ENCODE measurements around the gene FRMD4A.
"Not testable (repeated sequence)": the region's sequence is repeated elsewhere in the genome, so short reads cannot be mapped to it uniquely, and the experiment has no call there.

Gene FRMD4A

DNA sequence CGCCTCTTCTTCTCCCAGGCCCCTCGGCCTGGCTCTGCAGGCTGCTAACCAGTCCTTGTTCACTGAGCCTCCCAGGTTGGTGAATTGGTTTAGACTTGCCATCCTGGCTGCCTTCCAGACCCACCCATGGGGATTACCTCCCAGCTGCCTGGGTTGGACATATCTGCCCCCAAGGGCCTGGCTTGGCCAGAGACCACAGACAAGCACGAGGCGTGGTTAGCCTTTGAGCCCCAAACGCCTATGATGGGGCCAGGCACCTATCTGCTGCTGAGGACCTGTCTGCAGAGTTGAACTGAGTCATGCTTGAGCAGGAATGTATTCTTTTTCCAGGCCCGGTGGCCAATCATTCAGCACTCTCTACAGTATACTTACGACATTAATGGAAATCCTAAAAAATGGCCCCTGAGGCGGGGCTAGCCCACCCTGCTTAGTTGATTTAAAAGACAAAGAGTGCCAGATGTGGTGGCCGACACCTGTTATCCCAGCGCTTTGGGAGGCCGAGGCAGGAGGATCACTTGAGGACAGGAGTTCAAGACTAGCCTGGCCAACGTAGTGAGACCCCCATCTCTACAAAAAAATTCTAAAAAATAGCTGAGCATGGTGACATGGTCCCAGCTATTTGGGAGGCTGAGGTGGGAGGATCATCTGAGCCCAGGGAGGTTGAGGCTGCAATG, 361.5 kb downstream of the FRMD4A start:
- in situ Hi-C loops (cut with HindIII; ENCODE audit: low sequenced_read_pairs), result no loop called here

- in situ Hi-C loops (cut with HindIII; ENCODE audit: low sequenced_read_pairs), result no loop called here
These were observed 368.9 kb downstream of the FRMD4A start for GRCh38 chr10:13961853-13962252.

DNA sequence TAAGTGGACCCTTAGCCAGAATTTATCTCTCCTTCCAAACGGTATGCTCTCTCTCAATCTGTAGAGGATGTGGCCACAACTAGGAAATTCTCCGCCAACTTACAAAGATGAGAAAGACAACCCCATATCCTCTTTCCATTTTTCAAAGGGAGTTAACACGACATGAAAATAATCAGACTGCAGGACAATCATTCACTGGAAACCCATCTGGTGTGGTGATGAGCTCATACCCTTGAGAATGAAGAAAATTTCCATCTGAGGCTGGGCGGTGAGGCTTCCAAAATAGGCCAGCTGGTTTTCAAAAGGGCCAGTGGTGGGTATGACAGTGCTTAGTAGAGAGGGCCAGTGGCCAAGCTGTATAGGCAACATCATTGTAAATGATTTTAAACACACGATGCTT, 369.6 kb downstream of the FRMD4A start:
- in situ Hi-C loops (cut with HindIII; ENCODE audit: low sequenced_read_pairs), result no loop called here

DNA sequence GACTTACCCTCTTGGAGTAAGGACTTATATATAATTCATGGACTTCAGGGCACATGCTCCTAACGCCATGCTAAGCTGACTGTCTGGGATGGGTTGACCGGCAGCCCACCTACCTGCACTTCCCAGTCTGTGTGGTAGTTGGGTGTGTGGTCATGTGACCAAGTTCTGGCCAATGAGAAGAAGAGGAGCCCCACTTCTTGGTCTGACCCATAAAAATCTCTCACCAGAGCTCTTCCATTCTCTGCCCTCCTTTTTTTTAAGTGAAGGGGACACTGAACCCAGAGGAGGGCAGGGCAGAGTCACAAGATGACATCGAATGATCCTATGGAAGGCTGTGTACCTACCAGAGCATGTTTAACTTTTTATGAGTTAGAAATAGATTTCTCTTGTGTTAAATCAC, 370.1 kb downstream of the FRMD4A start:
- in situ Hi-C loops (cut with HindIII; ENCODE audit: low sequenced_read_pairs), result no loop called here

- in situ Hi-C loops (cut with HindIII; ENCODE audit: low sequenced_read_pairs), result no loop called here
These were observed 371.0 kb downstream of the FRMD4A start for GRCh38 chr10:13959443-13960359.

- in situ Hi-C loops (cut with HindIII; ENCODE audit: low sequenced_read_pairs), result no loop called here
These were observed 372.9 kb downstream of the FRMD4A start for GRCh38 chr10:13957856-13958255.

DNA sequence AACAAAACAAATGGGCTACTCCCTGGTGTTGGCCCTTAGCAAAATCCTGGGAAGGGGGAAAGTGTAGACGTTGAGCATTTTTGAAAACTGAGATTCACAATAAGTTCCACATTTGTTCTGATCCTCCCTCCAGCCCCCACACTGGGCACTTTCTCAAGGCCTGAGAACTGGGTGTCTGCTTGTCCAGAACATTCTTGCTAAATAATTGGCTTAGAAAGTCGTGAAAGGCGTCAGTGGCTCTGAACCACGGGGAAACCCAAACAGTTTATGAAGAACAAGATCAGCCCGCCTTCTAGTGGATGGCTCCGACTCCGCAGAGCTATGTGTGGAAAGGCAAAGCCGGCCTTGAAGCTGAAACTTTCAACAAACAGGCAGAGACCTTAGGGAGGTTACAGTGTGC, 373.9 kb downstream of the FRMD4A start:
- in situ Hi-C loops (cut with HindIII; ENCODE audit: low sequenced_read_pairs), result no loop called here

DNA sequence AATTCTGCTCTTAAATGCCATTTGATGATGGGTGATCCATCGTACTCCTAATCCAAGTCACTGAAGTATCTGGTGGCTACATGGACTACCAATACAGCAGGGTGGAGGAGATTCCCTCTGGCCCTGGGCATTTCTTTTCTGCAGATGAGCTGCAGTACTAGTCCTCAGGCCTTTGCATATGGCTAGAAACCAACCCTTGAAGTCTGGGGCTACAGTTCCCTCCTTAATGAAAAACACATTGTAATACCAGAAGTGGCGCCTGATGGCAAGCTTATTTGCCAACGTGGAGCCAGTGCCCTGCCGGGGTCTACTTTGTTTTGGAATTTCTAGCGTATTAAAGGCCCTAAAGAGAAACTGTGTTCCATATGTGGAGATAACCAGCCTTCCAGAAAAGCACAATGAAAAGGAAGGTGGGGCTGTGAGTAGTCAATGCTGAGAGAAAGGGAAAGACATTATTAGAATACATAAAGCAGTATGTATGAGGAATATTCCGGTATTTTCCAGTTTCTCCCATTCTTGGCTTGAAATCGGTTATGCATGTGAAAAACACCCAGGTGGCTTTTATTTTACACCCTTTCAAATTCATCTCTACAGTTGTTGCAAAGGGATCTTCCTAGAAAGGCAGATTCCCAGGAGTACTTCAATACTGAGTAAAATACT, 375.2 kb downstream of the FRMD4A start:
- in situ Hi-C loops (cut with HindIII; ENCODE audit: low sequenced_read_pairs), result no loop called here

- in situ Hi-C loops (cut with HindIII; ENCODE audit: low sequenced_read_pairs), result not testable (repeated sequence)
These were observed 376.5 kb downstream of the FRMD4A start for GRCh38 chr10:13954195-13954594.

DNA sequence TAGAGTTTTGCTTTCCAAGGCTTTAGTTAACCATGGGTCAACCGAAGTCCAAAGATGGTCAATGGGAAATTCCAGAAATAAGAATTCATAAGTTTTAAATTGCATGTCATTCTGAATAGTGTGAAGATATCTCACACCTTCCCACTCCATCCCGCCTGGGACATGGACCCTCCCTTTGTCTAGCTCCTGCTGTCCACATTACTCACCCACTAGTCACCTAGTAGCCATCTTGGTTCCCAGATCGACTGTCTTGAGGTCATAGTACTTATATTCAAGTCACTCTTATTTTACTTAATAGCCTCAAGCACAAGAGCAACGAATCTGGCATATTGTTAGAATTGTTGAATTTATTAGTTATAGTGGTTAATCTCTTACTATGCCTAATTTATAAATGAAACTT, 377.4 kb downstream of the FRMD4A start:
- in situ Hi-C loops (cut with HindIII; ENCODE audit: low sequenced_read_pairs), result no loop called here

- in situ Hi-C loops (cut with HindIII; ENCODE audit: low sequenced_read_pairs), result no loop called here
These were observed 380.2 kb downstream of the FRMD4A start for GRCh38 chr10:13950543-13950939.

DNA sequence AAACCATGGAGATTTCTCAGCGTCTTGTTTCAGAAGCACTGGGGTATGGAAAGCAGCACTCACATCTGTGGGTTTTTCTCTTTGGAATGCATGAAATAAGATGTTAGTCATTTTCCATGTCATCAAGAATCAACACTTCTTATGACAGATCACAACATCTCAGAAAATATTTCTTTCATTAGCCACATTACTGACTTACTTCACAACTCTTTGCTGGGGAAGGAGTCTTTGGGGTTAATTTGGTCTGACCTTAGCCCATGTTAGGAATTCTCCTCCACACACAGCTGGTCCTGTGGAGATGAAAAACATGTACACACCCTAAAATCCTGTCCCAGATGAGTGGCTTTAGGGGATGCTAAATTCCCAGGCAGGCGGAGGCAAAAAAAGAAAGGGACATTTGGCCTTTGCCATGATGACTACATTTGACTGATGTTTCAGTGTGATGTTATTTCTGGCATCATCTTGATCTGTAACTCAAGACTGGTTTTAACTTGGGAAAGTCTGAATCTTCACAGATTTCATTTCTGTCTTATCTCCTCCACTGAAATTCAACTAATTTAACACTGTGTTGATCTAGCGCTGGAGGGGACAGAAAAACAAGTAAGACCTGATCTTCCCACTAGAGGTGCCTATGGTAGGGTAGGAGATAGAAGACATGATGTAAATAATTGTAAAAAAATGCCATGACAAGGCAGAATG, 380.7 kb downstream of the FRMD4A start:
- in situ Hi-C loops (cut with HindIII; ENCODE audit: low sequenced_read_pairs), result no loop called here

DNA sequence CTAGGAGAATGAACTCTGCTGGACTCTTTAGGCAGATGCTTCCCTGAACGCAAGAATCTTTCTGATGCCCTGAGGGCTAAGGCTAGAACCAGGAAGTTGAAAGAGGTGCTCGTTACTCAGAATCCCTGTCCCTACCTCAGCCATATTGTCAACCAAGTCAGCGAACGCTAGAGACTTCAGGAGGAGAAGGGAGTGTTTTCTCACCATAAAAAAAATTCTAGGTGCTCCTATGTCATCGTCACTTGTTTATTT, 384.6 kb downstream of the FRMD4A start:
- in situ Hi-C loops (cut with HindIII; ENCODE audit: low sequenced_read_pairs), result no loop called here

- in situ Hi-C loops (cut with HindIII; ENCODE audit: low sequenced_read_pairs), result no loop called here
These were observed 385.1 kb downstream of the FRMD4A start for GRCh38 chr10:13945390-13946208.

GRCh38 chr10:13944823-13945222, 385.9 kb downstream of the FRMD4A start:
- in situ Hi-C loops (cut with HindIII; ENCODE audit: low sequenced_read_pairs), result no loop called here

DNA sequence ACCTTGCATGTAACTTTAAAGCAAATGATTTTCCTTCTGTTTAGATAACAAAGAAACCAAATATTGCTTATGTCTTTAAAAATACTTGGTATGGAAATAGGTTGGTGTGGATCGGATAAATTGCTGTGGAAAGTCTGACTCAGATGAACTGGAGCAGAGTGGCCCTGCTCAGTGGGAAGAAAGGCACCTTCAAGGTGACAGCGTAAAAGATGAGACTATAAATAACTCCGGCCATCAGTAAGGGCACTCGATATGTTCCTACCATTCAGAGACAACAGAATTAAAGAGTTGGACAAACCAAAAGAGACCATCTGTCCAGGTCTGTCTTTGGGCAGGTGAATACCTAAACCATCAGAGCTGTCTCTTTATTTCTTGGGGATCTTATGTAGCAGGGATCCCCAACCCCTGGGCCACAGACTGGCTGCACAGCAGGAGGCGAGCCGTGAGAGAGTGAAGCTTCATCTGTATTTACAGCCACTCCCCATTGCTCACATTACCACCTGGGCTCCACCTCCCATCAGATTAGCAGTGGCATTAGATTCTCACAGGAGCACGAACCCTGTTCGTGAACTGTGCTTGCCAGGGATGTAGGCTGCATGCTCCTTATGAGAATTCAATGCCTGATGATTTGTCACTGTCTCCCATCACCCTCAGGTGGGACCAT, 386.9 kb downstream of the FRMD4A start:
- in situ Hi-C loops (cut with HindIII; ENCODE audit: low sequenced_read_pairs), result no loop called here

DNA sequence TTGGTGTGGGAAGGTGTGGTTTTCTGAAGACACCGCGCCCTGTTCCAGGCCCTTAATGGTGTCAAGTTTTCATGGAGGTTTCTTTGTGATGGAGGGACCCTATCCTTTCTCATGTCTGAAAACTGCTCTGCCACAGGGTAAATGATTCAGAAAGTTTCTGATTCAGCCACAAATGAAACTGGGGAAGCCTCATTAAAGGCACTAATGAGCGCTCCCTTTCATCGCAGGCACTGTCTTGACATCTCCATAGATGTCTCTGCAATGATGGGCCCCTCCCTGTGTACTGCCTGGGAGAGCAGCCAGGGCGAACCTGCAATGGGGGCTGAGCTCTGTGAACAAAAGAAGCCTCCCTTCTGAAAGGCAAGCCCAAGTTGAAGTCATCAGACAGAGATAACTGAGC, 388.7 kb downstream of the FRMD4A start:
- in situ Hi-C loops (cut with HindIII; ENCODE audit: low sequenced_read_pairs), result no loop called here

DNA sequence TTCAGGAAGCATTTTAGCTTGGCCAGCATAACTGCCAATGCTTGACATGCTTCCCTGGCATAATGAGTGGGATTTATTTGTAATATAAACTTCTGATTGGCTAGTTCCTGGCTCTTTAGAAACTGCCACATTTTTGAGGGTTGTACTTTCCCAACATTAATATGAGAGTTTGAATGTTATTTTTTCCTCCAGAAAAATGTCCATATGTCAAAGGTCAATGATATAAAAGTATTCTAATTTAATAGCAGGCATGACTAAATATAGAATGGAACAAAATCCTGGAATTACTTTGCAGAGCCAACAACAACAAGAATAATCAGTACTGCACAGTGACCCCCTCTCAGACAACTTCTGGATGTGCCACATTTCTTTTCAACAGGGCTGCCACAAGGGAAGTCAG, 391.3 kb downstream of the FRMD4A start:
- in situ Hi-C loops (cut with HindIII; ENCODE audit: low sequenced_read_pairs), result loop anchor here (5.0 kb wide), 1 partner anchor 42 kb away; no protein-coding TSS in a partner anchor

DNA sequence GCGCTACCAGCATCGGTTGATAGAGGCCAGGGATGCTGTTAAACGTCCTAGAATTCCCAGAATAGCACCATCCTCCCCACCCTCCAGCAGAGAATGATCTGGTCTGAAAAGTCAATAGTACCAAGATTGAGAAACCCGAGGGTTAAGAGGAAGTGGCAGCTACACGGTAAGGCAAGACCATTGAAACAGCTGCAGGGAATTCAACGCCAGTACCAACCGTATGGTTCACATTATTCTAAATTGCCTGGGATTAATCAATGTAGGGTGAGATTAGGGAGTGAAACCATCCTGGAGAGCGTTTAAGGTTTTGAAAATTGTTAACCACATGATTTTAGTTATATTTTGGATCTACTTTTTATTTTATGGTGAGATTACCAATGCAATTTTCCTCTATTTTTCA, 391.8 kb downstream of the FRMD4A start:
- in situ Hi-C loops (cut with HindIII; ENCODE audit: low sequenced_read_pairs), result loop anchor here (5.0 kb wide), 1 partner anchor 42 kb away; no protein-coding TSS in a partner anchor

GRCh38 chr10:13936826-13937225, 393.9 kb downstream of the FRMD4A start:
- in situ Hi-C loops (cut with HindIII; ENCODE audit: low sequenced_read_pairs), result loop anchor here (5.0 kb wide), 1 partner anchor 40 kb away; no protein-coding TSS in a partner anchor
